ENCODE data around the gene CELA2A. TPM values are rescaled to one million over a fixed set of nuclear protein-coding genes. Genes with fewer than 3 reads are reported as not detected.
A peak's percentile ranks its signal among the peaks of the same experiment; 100 is the strongest.

Gene CELA2A
- polyA plus RNA-seq, 1 donor (not counting 4 experiments of a cell fraction or from before 2014, with no cell fraction given): not detected

- peak overlapping the region; percentile 82 for H3K9ac ChIP-seq (ENCODE audit: control insufficient read depth, extremely low read depth, insufficient read depth, low read length)
- peak overlapping the region; percentile 74 for H3K27ac ChIP-seq (ENCODE audit: control insufficient read depth, insufficient read depth, low read length)
- no peak for TF ChIP-seq EZH2 (IDR thresholded peaks at IDR 0.05; ENCODE audit: low read length)
- TF ChIP-seq, protein P1, sequence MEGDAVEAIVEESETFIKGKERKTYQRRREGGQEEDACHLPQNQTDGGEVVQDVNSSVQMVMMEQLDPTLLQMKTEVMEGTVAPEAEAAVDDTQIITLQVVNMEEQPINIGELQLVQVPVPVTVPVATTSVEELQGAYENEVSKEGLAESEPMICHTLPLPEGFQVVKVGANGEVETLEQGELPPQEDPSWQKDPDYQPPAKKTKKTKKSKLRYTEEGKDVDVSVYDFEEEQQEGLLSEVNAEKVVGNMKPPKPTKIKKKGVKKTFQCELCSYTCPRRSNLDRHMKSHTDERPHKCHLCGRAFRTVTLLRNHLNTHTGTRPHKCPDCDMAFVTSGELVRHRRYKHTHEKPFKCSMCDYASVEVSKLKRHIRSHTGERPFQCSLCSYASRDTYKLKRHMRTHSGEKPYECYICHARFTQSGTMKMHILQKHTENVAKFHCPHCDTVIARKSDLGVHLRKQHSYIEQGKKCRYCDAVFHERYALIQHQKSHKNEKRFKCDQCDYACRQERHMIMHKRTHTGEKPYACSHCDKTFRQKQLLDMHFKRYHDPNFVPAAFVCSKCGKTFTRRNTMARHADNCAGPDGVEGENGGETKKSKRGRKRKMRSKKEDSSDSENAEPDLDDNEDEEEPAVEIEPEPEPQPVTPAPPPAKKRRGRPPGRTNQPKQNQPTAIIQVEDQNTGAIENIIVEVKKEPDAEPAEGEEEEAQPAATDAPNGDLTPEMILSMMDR (optimal IDR thresholded peaks at IDR 0.05 in 1 of 3, IDR thresholded peaks at IDR 0.05 in 1 of 3, conservative IDR thresholded peaks at IDR 0.05 in 1 of 3; ENCODE audit: extremely low read depth in 1 of 3, insufficient read depth in 2 of 3, low read length in 3 of 3): no peak
- peaks cover 29% of the 10 kb centered on the region for H3K4me1 ChIP-seq (ENCODE audit: control insufficient read depth, extremely low read depth, insufficient read depth, low read length)
- FAIRE-seq (no peak), DNase-seq (ENCODE audit: low read depth, low spot score) (no peak)
- peak overlapping the region; percentile 84 for H3K4me2 ChIP-seq (ENCODE audit: control insufficient read depth, extremely low read depth, insufficient read depth, low read depth, low read length)
- H2AFZ ChIP-seq (ENCODE audit: control insufficient read depth, low read length): no peak overlapping the region
- H3K9me3 ChIP-seq (ENCODE audit: control insufficient read depth, low read depth, low read length): no peaks in the 10 kb centered on the region
- peaks cover 56% of the 10 kb centered on the region for H3K79me2 ChIP-seq (ENCODE audit: control insufficient read depth, insufficient read depth, low read length)
- no peaks in the 10 kb centered on the region for H3K27me3 ChIP-seq (ENCODE audit: control insufficient read depth, extremely low read depth, insufficient read depth, low read length)
- dilution Hi-C loops (cut with MboI; ENCODE audit: extremely low pct_ligation_motif_present, low sequenced_read_pairs): loop anchor here (10.0 kb wide), 1 partner anchor 76 kb away; no protein-coding TSS in a partner anchor
- H3K4me3 ChIP-seq (ENCODE audit: control insufficient read depth in 2 of 3, extremely low read depth in 1 of 3, insufficient read depth in 2 of 3, low read depth in 1 of 3, low read length in 3 of 3): peak overlapping the region; percentile 84 to 90 (median 90)
- peaks cover 2% of the 10 kb centered on the region for H3K9me1 ChIP-seq (ENCODE audit: control insufficient read depth, extremely low read depth, insufficient read depth, low read length)
- peaks cover 7% of the 10 kb centered on the region for H4K20me1 ChIP-seq (ENCODE audit: control insufficient read depth, extremely low read depth, insufficient read depth, low read length)
- H3K36me3 ChIP-seq (ENCODE audit: control insufficient read depth in 2 of 2, extremely low read depth in 1 of 2, insufficient read depth in 2 of 2, low read length in 2 of 2): peaks cover 4 to 13% of the 10 kb centered on the region in 2 experiments
Measured at GRCh38 chr1:15410223-15410883, 46.2 kb upstream of the CELA2A start.

GRCh38 chr1:15410884-15411245 lies 45.7 kb upstream of the CELA2A start:
- peak overlapping the region; percentile 74 for H3K27ac ChIP-seq (ENCODE audit: control insufficient read depth, insufficient read depth, low read length)
- dilution Hi-C loops (cut with MboI; ENCODE audit: extremely low pct_ligation_motif_present, low sequenced_read_pairs): loop anchor here (10.0 kb wide), 1 partner anchor 76 kb away; no protein-coding TSS in a partner anchor
- H3K4me2 ChIP-seq (ENCODE audit: control insufficient read depth, extremely low read depth, insufficient read depth, low read depth, low read length): peak overlapping the region; percentile 84
- H4K20me1 ChIP-seq (ENCODE audit: control insufficient read depth, extremely low read depth, insufficient read depth, low read length): peaks cover 7% of the 10 kb centered on the region
- TF ChIP-seq, protein P1 (optimal IDR thresholded peaks at IDR 0.05 in 1 of 3, IDR thresholded peaks at IDR 0.05 in 1 of 3, conservative IDR thresholded peaks at IDR 0.05 in 1 of 3; ENCODE audit: extremely low read depth in 1 of 3, insufficient read depth in 2 of 3, low read length in 3 of 3): no peak
- no peak for TF ChIP-seq EZH2 (IDR thresholded peaks at IDR 0.05; ENCODE audit: low read length)
- no peak overlapping the region for H2AFZ ChIP-seq (ENCODE audit: control insufficient read depth, low read length)
- H3K36me3 ChIP-seq (ENCODE audit: control insufficient read depth in 2 of 2, extremely low read depth in 1 of 2, insufficient read depth in 2 of 2, low read length in 2 of 2): peaks cover 4 to 13% of the 10 kb centered on the region in 2 experiments
- peaks cover 34% of the 10 kb centered on the region for H3K4me1 ChIP-seq (ENCODE audit: control insufficient read depth, extremely low read depth, insufficient read depth, low read length)
- peak overlapping the region; percentile 84 to 90 (median 90) for H3K4me3 ChIP-seq (ENCODE audit: control insufficient read depth in 2 of 3, extremely low read depth in 1 of 3, insufficient read depth in 2 of 3, low read depth in 1 of 3, low read length in 3 of 3)
- H3K9me1 ChIP-seq (ENCODE audit: control insufficient read depth, extremely low read depth, insufficient read depth, low read length): peaks cover 2% of the 10 kb centered on the region
- H3K79me2 ChIP-seq (ENCODE audit: control insufficient read depth, insufficient read depth, low read length): peaks cover 58% of the 10 kb centered on the region
- DNase-seq (ENCODE audit: low read depth, low spot score): no peak
- H3K27me3 ChIP-seq (ENCODE audit: control insufficient read depth, extremely low read depth, insufficient read depth, low read length): no peaks in the 10 kb centered on the region
- no peak for FAIRE-seq
- peak overlapping the region; percentile 82 for H3K9ac ChIP-seq (ENCODE audit: control insufficient read depth, extremely low read depth, insufficient read depth, low read length)
- no peaks in the 10 kb centered on the region for H3K9me3 ChIP-seq (ENCODE audit: control insufficient read depth, low read depth, low read length)

All from keratinocyte (primary cell).